Liver (tissue), 9 donors: ENCODE results near the gene VPS39. TPM values are rescaled to one million over a fixed set of nuclear protein-coding genes. Genes with fewer than 3 reads are reported as not detected.

ENCODE experiments used
- DNase-seq: peaks from one replicate; pipeline ENCODE4 v3.0.0-alpha.2; 2017; ENCODE audit warnings: low spot score
- H3K27ac ChIP-seq, 2 donors: one replicate each; pipeline ENCODE4 v1.7.0; 2013; ENCODE audit warnings: inconsistent platforms in 2 of 2, low read length in 2 of 2, control low read depth in 1 of 2, low read depth in 1 of 2, mild to moderate bottlenecking in 1 of 2
- H3K27me3 ChIP-seq, 4 donors: one replicate each; pipeline versions ENCODE4 v1.6.1 to v1.7.0; 2013; ENCODE audit warnings: low read length in 3 of 4, inconsistent platforms in 1 of 4, mild to moderate bottlenecking in 1 of 4, moderate library complexity in 1 of 4; ENCODE audit not compliant: control insufficient read depth in 4 of 4, insufficient read depth in 4 of 4
- H3K36me3 ChIP-seq, 4 donors: one replicate each; pipeline versions ENCODE4 v1.6.1 to v1.7.0; 2013; ENCODE audit warnings: low read length in 3 of 4, mild to moderate bottlenecking in 3 of 4, low read depth in 1 of 4, moderate library complexity in 1 of 4; ENCODE audit not compliant: control insufficient read depth in 4 of 4, insufficient read depth in 3 of 4
- H3K4me1 ChIP-seq, 4 donors: one replicate each; pipeline versions ENCODE4 v1.6.1 to v1.7.0; 2013; ENCODE audit warnings: low read length in 3 of 4, mild to moderate bottlenecking in 3 of 4, moderate library complexity in 1 of 4; ENCODE audit not compliant: control insufficient read depth in 4 of 4, insufficient read depth in 4 of 4
- H3K4me3 ChIP-seq, 3 donors: one replicate each; pipeline versions ENCODE4 v1.6.1 to v1.7.0; 2013; ENCODE audit warnings: low read length in 3 of 3, control low read depth in 1 of 3, low read depth in 1 of 3, mild to moderate bottlenecking in 1 of 3
- H3K9ac ChIP-seq, 2 donors: one replicate each; pipeline ENCODE4 v1.7.0; 2013; ENCODE audit warnings: low read length in 2 of 2, mild to moderate bottlenecking in 2 of 2, moderate library complexity in 2 of 2, control low read depth in 1 of 2, low read depth in 1 of 2
- H3K9me3 ChIP-seq, 4 donors: one replicate each; pipeline versions ENCODE4 v1.6.1 to v1.7.0; 2013; ENCODE audit warnings: low read length in 3 of 4; ENCODE audit not compliant: control insufficient read depth in 4 of 4
- EGR1 ChIP-seq, 2 donors: IDR thresholded peaks; 2 replicates each; pipeline ENCODE4 v1.6.1; 2016 to 2018; ENCODE audit warnings: antibody characterized with exemption in 2 of 2, low read depth in 2 of 2
- FOXA1 ChIP-seq: IDR thresholded peaks from 2 replicates; pipeline ENCODE4 v1.6.1; 2016; ENCODE audit warnings: antibody characterized with exemption
- FOXA2 ChIP-seq: IDR thresholded peaks from 2 replicates; pipeline ENCODE4 v1.6.1; 2016; ENCODE audit warnings: antibody characterized with exemption
- GABPA ChIP-seq, 2 donors: IDR thresholded peaks in 1 of 2; conservative IDR thresholded peaks in 1 of 2; 2 replicates each; pipeline ENCODE4 v1.6.1; 2016; ENCODE audit warnings: antibody characterized with exemption in 2 of 2, mild to moderate bottlenecking in 1 of 2, moderate library complexity in 1 of 2
- HNF4A ChIP-seq, 2 donors: conservative IDR thresholded peaks; 2 replicates each; pipeline ENCODE4 v1.6.1; 2016; ENCODE audit warnings: antibody characterized with exemption in 2 of 2, mild to moderate bottlenecking in 2 of 2
- HNF4G ChIP-seq: IDR thresholded peaks from 2 replicates; pipeline ENCODE4 v1.6.1; 2016; ENCODE audit warnings: antibody characterized with exemption
- JUND ChIP-seq, 2 donors: IDR thresholded peaks; 2 replicates each; pipeline ENCODE4 v1.6.1; 2016; ENCODE audit warnings: antibody characterized with exemption in 2 of 2
- NR2F2 ChIP-seq: IDR thresholded peaks from 2 replicates; pipeline ENCODE4 v1.6.1; 2016; ENCODE audit warnings: antibody characterized with exemption
- RAD21 ChIP-seq, 2 donors: IDR thresholded peaks; 2 replicates each; pipeline ENCODE4 v1.6.1; 2016; ENCODE audit warnings: antibody characterized with exemption in 2 of 2, mild to moderate bottlenecking in 2 of 2
- RXRA ChIP-seq, 2 donors: IDR thresholded peaks; 2 replicates each; pipeline ENCODE4 v1.6.1; 2017 to 2018; ENCODE audit warnings: antibody characterized with exemption in 2 of 2, mild to moderate bottlenecking in 1 of 2
- SP1 ChIP-seq: IDR thresholded peaks from 2 replicates; pipeline ENCODE4 v1.6.1; 2018; ENCODE audit warnings: antibody characterized with exemption, mild to moderate bottlenecking
- TAF1 ChIP-seq: conservative IDR thresholded peaks from 2 replicates; pipeline ENCODE4 v1.6.1; 2016; ENCODE audit warnings: antibody characterized with exemption, mild to moderate bottlenecking
- YY1 ChIP-seq: IDR thresholded peaks from 2 replicates; pipeline ENCODE4 v1.6.1; 2016; ENCODE audit warnings: antibody characterized with exemption, mild to moderate bottlenecking
- WGBS: extraction: QIAGEN DNeasy Blood & Tissue Kit; methylation state at CpG from one replicate; pipeline ENCODE4 v1.1.7; 2013; 5-methylcytosine and 5-hydroxymethylcytosine counted together
- polyA plus RNA-seq, 2 donors: library from polyadenylated mRNA; stranded (reverse) in 1 of 2; unstranded in 1 of 2; fragments of 200-250 nt in 1 of 2; fragments of >200 nt in 1 of 2; fragmentation: Nextera tagmentation in 1 of 2; extraction: Ambion mirVana in 1 of 2; gene quantifications; one replicate each; pipeline versions ENCODE4 v1.2.1 to v1.2.3, GENCODE V29; 2013 to 2015
- total RNA-seq, 2 donors: library from RNA; depleted of rRNA; stranded (reverse); fragments of >200 nt; gene quantifications; one replicate each; pipeline ENCODE4 v1.2.3, GENCODE V29; 2014
- TF ChIP-seq, protein P1 (sequence below): IDR thresholded peaks from 2 replicates; pipeline ENCODE4 v1.6.1; 2016; ENCODE audit warnings: antibody characterized with exemption
- TF ChIP-seq, protein P2 (sequence below): IDR thresholded peaks from 2 replicates; pipeline ENCODE4 v1.6.1; 2016; ENCODE audit warnings: antibody characterized with exemption, mild to moderate bottlenecking
- TF ChIP-seq, protein P3 (sequence below): IDR thresholded peaks from 2 replicates; pipeline ENCODE4 v1.6.1; 2016; ENCODE audit warnings: antibody characterized with exemption
- TF ChIP-seq, protein P4 (sequence below): fragments of 150-350 bp; IDR thresholded peaks from 2 replicates; pipeline ENCODE4 v1.5.1; 2017; ENCODE audit warnings: improper control_type of control experiment, low read depth, low read length; ENCODE audit not compliant: missing input control
- TF ChIP-seq, protein P5 (sequence below): IDR thresholded peaks from 2 replicates; pipeline ENCODE4 v1.6.1; 2016; ENCODE audit warnings: antibody characterized with exemption
- donor health status: healthy.
- donor health status: healthy.
- donor health status: healthy.
- donor health status: healthy.
- donor health status: healthy.

Gene VPS39
- total and polyA plus RNA-seq, 4 donors = 11.1 to 41.2 (median 16.8) TPM

DNA sequence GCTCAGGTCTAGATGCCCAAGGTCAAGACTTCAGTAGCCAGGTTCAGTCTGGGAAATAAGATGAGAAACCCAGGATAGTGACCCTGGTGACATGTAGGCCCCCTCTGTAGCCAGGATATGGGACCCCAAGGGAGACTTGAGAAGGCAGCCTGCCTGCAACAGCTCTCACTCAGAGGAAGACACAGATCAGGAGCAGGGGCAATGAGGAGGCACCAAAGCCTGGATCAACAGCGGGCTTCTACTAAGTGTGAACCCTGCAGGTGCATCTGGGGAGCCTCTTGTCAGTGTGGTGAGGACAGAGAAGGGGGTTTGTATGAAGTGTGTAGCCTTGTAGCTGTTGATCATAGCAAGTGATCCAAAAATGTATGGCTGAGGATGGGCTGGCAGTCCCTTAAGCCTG lies 77.1 kb downstream of the VPS39 start:
- Histone ChIP-seq H3K9me3 (no peaks in the 10 kb centered on the region), H3K4me3 (no peak overlapping the region), H3K27ac (no peak overlapping the region), H3K27me3 (no peaks in the 10 kb centered on the region), H3K4me1 (no peaks in the 10 kb centered on the region), H3K9ac (no peak overlapping the region), H3K36me3 (no peaks in the 10 kb centered on the region)
- 92% methylated on average over 1 of the region's 1 CpG for WGBS
- DNase-seq = no peak
- TF ChIP-seq GABPA (IDR thresholded peaks at IDR 0.05 in 1 of 2, conservative IDR thresholded peaks at IDR 0.05 in 1 of 2) = no peak
- TF ChIP-seq, protein P1, sequence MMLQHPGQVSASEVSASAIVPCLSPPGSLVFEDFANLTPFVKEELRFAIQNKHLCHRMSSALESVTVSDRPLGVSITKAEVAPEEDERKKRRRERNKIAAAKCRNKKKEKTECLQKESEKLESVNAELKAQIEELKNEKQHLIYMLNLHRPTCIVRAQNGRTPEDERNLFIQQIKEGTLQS = no peak
- TF ChIP-seq, protein P2, sequence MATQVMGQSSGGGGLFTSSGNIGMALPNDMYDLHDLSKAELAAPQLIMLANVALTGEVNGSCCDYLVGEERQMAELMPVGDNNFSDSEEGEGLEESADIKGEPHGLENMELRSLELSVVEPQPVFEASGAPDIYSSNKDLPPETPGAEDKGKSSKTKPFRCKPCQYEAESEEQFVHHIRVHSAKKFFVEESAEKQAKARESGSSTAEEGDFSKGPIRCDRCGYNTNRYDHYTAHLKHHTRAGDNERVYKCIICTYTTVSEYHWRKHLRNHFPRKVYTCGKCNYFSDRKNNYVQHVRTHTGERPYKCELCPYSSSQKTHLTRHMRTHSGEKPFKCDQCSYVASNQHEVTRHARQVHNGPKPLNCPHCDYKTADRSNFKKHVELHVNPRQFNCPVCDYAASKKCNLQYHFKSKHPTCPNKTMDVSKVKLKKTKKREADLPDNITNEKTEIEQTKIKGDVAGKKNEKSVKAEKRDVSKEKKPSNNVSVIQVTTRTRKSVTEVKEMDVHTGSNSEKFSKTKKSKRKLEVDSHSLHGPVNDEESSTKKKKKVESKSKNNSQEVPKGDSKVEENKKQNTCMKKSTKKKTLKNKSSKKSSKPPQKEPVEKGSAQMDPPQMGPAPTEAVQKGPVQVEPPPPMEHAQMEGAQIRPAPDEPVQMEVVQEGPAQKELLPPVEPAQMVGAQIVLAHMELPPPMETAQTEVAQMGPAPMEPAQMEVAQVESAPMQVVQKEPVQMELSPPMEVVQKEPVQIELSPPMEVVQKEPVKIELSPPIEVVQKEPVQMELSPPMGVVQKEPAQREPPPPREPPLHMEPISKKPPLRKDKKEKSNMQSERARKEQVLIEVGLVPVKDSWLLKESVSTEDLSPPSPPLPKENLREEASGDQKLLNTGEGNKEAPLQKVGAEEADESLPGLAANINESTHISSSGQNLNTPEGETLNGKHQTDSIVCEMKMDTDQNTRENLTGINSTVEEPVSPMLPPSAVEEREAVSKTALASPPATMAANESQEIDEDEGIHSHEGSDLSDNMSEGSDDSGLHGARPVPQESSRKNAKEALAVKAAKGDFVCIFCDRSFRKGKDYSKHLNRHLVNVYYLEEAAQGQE = no peak
- TF ChIP-seq YY1 = no peak
- TF ChIP-seq, protein P3, sequence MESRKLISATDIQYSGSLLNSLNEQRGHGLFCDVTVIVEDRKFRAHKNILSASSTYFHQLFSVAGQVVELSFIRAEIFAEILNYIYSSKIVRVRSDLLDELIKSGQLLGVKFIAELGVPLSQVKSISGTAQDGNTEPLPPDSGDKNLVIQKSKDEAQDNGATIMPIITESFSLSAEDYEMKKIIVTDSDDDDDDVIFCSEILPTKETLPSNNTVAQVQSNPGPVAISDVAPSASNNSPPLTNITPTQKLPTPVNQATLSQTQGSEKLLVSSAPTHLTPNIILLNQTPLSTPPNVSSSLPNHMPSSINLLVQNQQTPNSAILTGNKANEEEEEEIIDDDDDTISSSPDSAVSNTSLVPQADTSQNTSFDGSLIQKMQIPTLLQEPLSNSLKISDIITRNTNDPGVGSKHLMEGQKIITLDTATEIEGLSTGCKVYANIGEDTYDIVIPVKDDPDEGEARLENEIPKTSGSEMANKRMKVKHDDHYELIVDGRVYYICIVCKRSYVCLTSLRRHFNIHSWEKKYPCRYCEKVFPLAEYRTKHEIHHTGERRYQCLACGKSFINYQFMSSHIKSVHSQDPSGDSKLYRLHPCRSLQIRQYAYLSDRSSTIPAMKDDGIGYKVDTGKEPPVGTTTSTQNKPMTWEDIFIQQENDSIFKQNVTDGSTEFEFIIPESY = no peak
- no peak for TF ChIP-seq FOXA1
- no peak for TF ChIP-seq TAF1
- TF ChIP-seq SP1 = no peak
- no peak for TF ChIP-seq JUND (IDR thresholded peaks at IDR 0.05)
- TF ChIP-seq FOXA2 = no peak
- TF ChIP-seq, protein P4, sequence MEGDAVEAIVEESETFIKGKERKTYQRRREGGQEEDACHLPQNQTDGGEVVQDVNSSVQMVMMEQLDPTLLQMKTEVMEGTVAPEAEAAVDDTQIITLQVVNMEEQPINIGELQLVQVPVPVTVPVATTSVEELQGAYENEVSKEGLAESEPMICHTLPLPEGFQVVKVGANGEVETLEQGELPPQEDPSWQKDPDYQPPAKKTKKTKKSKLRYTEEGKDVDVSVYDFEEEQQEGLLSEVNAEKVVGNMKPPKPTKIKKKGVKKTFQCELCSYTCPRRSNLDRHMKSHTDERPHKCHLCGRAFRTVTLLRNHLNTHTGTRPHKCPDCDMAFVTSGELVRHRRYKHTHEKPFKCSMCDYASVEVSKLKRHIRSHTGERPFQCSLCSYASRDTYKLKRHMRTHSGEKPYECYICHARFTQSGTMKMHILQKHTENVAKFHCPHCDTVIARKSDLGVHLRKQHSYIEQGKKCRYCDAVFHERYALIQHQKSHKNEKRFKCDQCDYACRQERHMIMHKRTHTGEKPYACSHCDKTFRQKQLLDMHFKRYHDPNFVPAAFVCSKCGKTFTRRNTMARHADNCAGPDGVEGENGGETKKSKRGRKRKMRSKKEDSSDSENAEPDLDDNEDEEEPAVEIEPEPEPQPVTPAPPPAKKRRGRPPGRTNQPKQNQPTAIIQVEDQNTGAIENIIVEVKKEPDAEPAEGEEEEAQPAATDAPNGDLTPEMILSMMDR = no peak
- TF ChIP-seq HNF4A (conservative IDR thresholded peaks at IDR 0.05) = no peak
- no peak for TF ChIP-seq NR2F2
- no peak for TF ChIP-seq RXRA (IDR thresholded peaks at IDR 0.05)
- TF ChIP-seq HNF4G = no peak
- TF ChIP-seq, protein P5, sequence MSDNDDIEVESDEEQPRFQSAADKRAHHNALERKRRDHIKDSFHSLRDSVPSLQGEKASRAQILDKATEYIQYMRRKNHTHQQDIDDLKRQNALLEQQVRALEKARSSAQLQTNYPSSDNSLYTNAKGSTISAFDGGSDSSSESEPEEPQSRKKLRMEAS = no peak
- TF ChIP-seq RAD21 (IDR thresholded peaks at IDR 0.05) = no peak
- no peak for TF ChIP-seq EGR1 (IDR thresholded peaks at IDR 0.05; ENCODE audit: low read depth in 2 of 2)
